ENCODE results near the gene EMX2.

- TF ChIP-seq MYC (IDR thresholded peaks at IDR 0.05; ENCODE audit: low read depth, low read length) (no peak), CTCF (IDR thresholded peaks at IDR 0.05; ENCODE audit: extremely low read depth in 1 of 2, insufficient read depth in 1 of 2, low read depth in 1 of 2, low read length in 2 of 2) (no peak)
Measured at GRCh38 chr10:117578999-117579590, 36.5 kb downstream of the EMX2 start.
